GM12864 (cell line): ENCODE results near the gene TMEM119.
A peak's percentile ranks its signal among the peaks of the same experiment; 100 is the strongest.

Experiments used
- DNase-seq: peaks from one replicate; pipeline ENCODE4 v3.0.0-alpha.2; 2011; ENCODE audit warnings: low read depth
- H3K4me3 ChIP-seq: 2 replicates; pipeline ENCODE4 v1.5.1; 2011; ENCODE audit warnings: mild to moderate bottlenecking, low read depth, low read length, control low read depth
- TF ChIP-seq, protein P1 (sequence below): IDR thresholded peaks from 2 replicates; pipeline ENCODE4 v1.5.1; 2011; ENCODE audit warnings: low read depth, mild to moderate bottlenecking, moderate library complexity, low read length, control low read depth, inconsistent platforms; ENCODE audit errors: missing control alignments

Gene TMEM119

DNA sequence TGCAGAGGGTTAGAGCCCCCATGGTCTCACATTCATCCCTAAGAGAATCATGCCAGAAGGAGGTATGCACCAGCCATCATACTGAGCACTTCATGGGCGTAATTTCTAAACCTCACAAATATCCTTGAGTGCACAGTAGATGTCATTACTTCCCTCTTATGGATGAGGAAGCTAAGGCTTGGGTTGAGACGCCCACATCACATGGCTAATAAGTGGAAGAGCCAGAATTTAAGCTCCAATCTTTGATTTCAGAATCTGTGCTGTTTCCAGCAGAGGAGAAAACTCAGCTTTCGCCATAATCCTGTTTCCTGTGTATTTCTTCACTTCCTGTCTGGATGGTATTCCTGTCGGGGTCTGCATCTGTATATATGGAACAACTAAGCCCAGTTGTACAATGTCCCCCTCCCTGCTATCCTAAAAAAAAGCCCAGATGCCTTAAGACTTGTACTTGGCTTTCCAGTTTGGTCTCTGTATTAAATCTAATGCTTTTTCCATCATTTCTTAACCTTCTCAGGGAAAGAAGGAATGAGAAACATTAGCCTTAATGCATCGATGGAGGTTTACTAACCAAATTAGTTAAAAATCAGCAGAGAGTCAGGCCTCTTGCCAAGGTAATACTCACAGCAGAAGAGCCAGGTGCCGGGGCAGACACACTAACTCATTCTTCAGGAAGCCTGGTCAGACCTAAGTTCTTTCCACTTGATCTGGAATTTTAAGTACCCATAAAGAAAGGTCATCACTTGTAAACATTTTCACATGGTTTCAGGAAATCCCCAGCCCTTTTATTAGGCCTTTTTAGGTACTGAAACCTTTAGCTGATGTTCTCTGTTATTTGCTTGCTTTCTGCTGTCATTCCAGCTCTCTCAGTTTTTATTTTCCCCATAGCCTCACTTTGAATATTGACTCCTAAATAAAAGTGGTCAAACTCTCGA lies 30.2 kb downstream of the TMEM119 start:
- H3K4me3 ChIP-seq: no peak overlapping the region
- no peak for DNase-seq
- TF ChIP-seq, protein P1, sequence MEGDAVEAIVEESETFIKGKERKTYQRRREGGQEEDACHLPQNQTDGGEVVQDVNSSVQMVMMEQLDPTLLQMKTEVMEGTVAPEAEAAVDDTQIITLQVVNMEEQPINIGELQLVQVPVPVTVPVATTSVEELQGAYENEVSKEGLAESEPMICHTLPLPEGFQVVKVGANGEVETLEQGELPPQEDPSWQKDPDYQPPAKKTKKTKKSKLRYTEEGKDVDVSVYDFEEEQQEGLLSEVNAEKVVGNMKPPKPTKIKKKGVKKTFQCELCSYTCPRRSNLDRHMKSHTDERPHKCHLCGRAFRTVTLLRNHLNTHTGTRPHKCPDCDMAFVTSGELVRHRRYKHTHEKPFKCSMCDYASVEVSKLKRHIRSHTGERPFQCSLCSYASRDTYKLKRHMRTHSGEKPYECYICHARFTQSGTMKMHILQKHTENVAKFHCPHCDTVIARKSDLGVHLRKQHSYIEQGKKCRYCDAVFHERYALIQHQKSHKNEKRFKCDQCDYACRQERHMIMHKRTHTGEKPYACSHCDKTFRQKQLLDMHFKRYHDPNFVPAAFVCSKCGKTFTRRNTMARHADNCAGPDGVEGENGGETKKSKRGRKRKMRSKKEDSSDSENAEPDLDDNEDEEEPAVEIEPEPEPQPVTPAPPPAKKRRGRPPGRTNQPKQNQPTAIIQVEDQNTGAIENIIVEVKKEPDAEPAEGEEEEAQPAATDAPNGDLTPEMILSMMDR: no peak

DNA sequence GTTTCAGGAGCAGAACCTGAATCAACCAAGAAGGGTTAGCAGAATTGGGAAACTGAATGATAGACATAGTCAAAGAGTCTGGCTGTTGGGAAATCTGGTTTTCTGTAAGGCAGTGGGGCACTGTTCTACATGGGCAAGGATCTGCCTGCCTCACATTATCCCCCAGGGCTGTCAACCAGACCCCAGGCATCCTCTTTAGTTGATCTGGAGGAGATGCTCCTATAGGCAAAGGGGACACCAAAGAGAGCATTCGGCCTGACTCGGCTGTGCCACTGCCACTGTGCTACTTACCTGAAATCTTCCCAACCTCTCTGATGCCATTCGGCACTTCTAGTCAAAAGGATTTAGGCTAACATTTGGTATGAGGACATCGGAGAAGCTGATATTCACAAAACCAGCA lies 31.4 kb downstream of the TMEM119 start:
- TF ChIP-seq, protein P1: no peak
- H3K4me3 ChIP-seq: no peak overlapping the region
- no peak for DNase-seq

DNA sequence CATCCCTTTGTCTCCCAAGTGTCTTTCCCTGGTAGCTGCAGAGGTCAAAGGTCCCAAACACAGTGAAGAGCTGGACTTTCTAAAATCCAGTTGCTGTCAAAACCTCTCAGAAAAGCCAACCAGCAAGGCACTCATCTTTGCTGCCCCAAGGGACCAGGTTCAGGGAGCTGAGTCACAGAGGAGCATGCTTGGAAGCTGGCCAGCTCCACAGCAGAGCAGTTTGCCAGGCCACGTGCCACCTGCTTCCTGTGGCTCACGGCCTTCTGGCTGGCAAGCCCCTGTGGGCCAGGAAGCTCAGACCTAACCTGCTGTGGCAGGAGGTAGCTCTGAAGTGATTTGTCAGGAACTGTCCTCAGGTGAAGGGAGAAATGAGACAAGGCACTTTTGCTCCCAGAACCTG lies 31.9 kb downstream of the TMEM119 start:
- TF ChIP-seq, protein P1: no peak
- DNase-seq: no peak

DNA sequence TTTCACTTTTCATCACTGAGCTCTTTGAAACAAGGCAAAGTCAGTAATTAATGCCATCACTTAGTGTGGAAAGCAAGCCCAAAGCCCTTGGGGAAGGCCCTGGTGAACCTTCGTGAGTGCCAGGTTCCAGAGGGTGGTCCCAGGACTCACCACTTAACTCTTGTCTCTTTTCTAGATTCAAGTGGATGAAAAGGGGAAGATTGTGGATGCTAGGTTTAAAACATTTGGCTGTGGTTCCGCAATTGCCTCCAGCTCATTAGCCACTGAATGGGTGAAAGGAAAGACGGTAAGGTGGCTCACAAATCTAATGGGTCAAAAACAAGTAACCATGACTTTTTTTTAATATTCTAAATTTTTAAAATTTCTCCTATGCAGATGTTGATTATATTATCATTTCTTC lies 32.7 kb downstream of the TMEM119 start:
- no peak overlapping the region for H3K4me3 ChIP-seq
- TF ChIP-seq, protein P1: no peak
- DNase-seq: no peak

More for the DNA sequence above, 31.9 kb downstream of the TMEM119 start:
- H3K4me3 ChIP-seq: no peak overlapping the region

DNA sequence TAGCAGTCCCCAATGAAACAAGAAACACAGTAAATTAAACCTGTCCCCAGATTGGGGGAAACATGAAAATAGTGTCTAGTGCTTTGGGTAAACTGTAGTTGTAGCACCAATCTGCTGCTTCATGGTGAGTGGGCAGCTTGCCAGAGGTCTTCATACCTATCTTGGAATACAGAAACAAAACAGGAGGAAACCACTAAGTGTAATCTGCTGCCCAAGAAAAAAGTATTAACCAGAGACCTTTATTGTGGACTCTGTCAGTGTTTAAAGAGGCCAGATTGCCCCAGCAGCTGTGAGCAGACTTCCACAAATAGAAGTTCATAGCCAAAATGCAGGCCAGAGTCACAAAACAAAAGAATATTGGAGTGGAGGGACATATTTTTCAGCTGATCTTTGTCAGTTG lies 33.2 kb downstream of the TMEM119 start:
- DNase-seq: no peak
- TF ChIP-seq, protein P1: no peak
- no peak overlapping the region for H3K4me3 ChIP-seq

DNA sequence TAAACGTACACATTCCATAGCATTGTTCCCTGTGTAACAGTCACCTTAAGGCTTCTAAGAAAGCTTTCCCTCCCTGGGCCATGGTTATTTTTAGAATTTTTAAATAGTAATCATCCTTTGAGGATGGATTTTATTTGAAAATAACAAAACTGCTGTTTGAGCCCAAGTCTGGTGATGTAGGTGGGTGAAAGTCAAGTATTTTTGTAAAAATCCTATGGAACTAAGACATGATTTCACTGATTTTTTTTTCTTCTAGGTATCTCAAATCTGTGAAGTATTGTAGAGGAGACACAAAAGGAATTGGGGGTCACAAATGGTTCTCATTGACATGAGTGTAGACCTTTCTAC lies 34.1 kb downstream of the TMEM119 start:
- H3K4me3 ChIP-seq: peak overlapping the region; percentile 77; the same call in 1 of the 2 replicates
- TF ChIP-seq, protein P1: no peak
- no peak for DNase-seq
